ENCODE results near the gene USP20. TPM values are rescaled to one million over a fixed set of nuclear protein-coding genes. Genes with fewer than 3 reads are reported as not detected.
"Not testable (repeated sequence)": the region's sequence is repeated elsewhere in the genome, so short reads cannot be mapped to it uniquely, and the experiment has no call there.

Gene USP20
- total RNA-seq: 10 to 100 TPM; 15.3 to 18.4 (median 16.7) TPM
- polyA plus RNA-seq: 12.9 TPM
- long read RNA-seq, donor 1, full-length matches to known transcripts: 9 of 35 reads
- long read RNA-seq, donor 1, partial matches to known transcripts: 18 of 35 reads
- long read RNA-seq, donor 1, other reads (novel, unspliced or antisense): 8 of 35 reads
- long read RNA-seq, donor 2, full-length matches to known transcripts: 9 of 25 reads
- long read RNA-seq, donor 2, partial matches to known transcripts: 7 of 25 reads
- long read RNA-seq, donor 2, other reads (novel, unspliced or antisense): 9 of 25 reads
- long read RNA-seq, donor 3, full-length matches to known transcripts: 18 of 59 reads
- long read RNA-seq, donor 3, partial matches to known transcripts: 31 of 59 reads
- long read RNA-seq, donor 3, other reads (novel, unspliced or antisense): 10 of 59 reads
- long read RNA-seq, donor 4, full-length matches to known transcripts: 16 of 36 reads
- long read RNA-seq, donor 4, partial matches to known transcripts: 7 of 36 reads
- long read RNA-seq, donor 4, other reads (novel, unspliced or antisense): 13 of 36 reads

GRCh38 chr9:129835128-129835859 lies at the start of gene USP20, which contains the start of gene C9orf78:
USP20 (plus strand) TSS chr9:129835458; CDS start chr9:129852556, 17,098 bp downstream.
C9orf78 (minus strand) TSS chr9:129835275; CDS start chr9:129835221, 54 bp downstream.
- DNase-seq (peak; percentile 96 to 99 (median 99)), ATAC-seq (peak; percentile 100)
- Histone ChIP-seq H3K27me3 (ENCODE audit: control insufficient read depth, insufficient read depth) (no peaks in the 10 kb centered on the region), H3K9me3 (ENCODE audit: control insufficient read depth, low read length) (no peaks in the 10 kb centered on the region), H3K4me3 (ENCODE audit: low read length) (peak within 1 kb of the TSS; percentile 82), H3K27ac (ENCODE audit: low read length) (peak within 1 kb of the TSS; percentile 45), H3K4me1 (ENCODE audit: control insufficient read depth, insufficient read depth, low read length) (peaks cover 3% of the 10 kb centered on the region)
- intact Hi-C loops (cut with DNase I): no loop called here
- WGBS: under 1% methylated on average over 81 of the region's 81 CpGs

- Histone ChIP-seq H3K4me1 (ENCODE audit: control insufficient read depth, insufficient read depth, low read length) (no peaks in the 10 kb centered on the region), H3K27ac (ENCODE audit: low read length) (no peak overlapping the region), H3K4me3 (ENCODE audit: low read length) (no peak overlapping the region), H3K27me3 (ENCODE audit: control insufficient read depth, insufficient read depth) (no peaks in the 10 kb centered on the region), H3K9me3 (ENCODE audit: control insufficient read depth, low read length) (no peaks in the 10 kb centered on the region)
- DNase-seq: no peak
- 95% methylated on average over 1 of the region's 1 CpG for WGBS
- intact Hi-C loops (cut with DNase I): loop anchor here (10.0 kb wide), 2 partner anchors 141 to 651 kb away; partner anchors contain the start of gene ASB6 (in 2 of the 4)
- ATAC-seq: no peak
These were observed 49.4 kb upstream of the USP20 start for GRCh38 chr9:129785866-129786265.

- Histone ChIP-seq H3K4me1 (ENCODE audit: control insufficient read depth, insufficient read depth, low read length) (no peaks in the 10 kb centered on the region), H3K4me3 (ENCODE audit: low read length) (no peak overlapping the region), H3K27me3 (ENCODE audit: control insufficient read depth, insufficient read depth) (no peaks in the 10 kb centered on the region), H3K27ac (ENCODE audit: low read length) (no peak overlapping the region), H3K9me3 (ENCODE audit: control insufficient read depth, low read length) (no peaks in the 10 kb centered on the region)
- intact Hi-C loops (cut with DNase I): loop anchor here (10.0 kb wide), 2 partner anchors 142 to 652 kb away; partner anchors contain the start of gene ASB6 (in 2 of the 4)
- 74% methylated on average over 10 of the region's 10 CpGs for WGBS
- DNase-seq (no peak), ATAC-seq (no peak)
These were observed 48.8 kb upstream of the USP20 start for GRCh38 chr9:129786481-129786880.

- intact Hi-C loops (cut with DNase I): no loop called here
- no peak overlapping the region for H3K4me3 ChIP-seq (ENCODE audit: low read length)
- no peaks in the 10 kb centered on the region for H3K4me1 ChIP-seq (ENCODE audit: control insufficient read depth, insufficient read depth, low read length)
- no peak for DNase-seq
- no peaks in the 10 kb centered on the region for H3K9me3 ChIP-seq (ENCODE audit: control insufficient read depth, low read length)
- no peak for ATAC-seq
- no peaks in the 10 kb centered on the region for H3K27me3 ChIP-seq (ENCODE audit: control insufficient read depth, insufficient read depth)
- no peak overlapping the region for H3K27ac ChIP-seq (ENCODE audit: low read length)
- 81% methylated on average over 8 of the region's 8 CpGs for WGBS
These were observed 40.7 kb upstream of the USP20 start for GRCh38 chr9:129794549-129794948.

- WGBS: 85% methylated on average over 2 of the region's 2 CpGs
- H3K4me1 ChIP-seq (ENCODE audit: control insufficient read depth, insufficient read depth, low read length); H3K4me3 ChIP-seq (ENCODE audit: low read length); ATAC-seq; H3K9me3 ChIP-seq (ENCODE audit: control insufficient read depth, low read length); H3K27ac ChIP-seq (ENCODE audit: low read length); H3K27me3 ChIP-seq (ENCODE audit: control insufficient read depth, insufficient read depth); DNase-seq; intact Hi-C loops (cut with DNase I): not testable (repeated sequence)
These were observed 39.2 kb upstream of the USP20 start for GRCh38 chr9:129796029-129796428.

GRCh38 chr9:129798973-129799372 lies 36.3 kb upstream of the USP20 start:
- DNase-seq (no peak), ATAC-seq (no peak)
- Histone ChIP-seq H3K4me3 (ENCODE audit: low read length) (no peak overlapping the region), H3K9me3 (ENCODE audit: control insufficient read depth, low read length) (no peaks in the 10 kb centered on the region), H3K4me1 (ENCODE audit: control insufficient read depth, insufficient read depth, low read length) (peaks cover 4% of the 10 kb centered on the region), H3K27me3 (ENCODE audit: control insufficient read depth, insufficient read depth) (no peaks in the 10 kb centered on the region), H3K27ac (ENCODE audit: low read length) (no peak overlapping the region)
- WGBS: 41% methylated on average over 6 of the region's 6 CpGs
- intact Hi-C loops (cut with DNase I): no loop called here

- 80% methylated on average over 17 of the region's 17 CpGs for WGBS
- intact Hi-C loops (cut with DNase I): no loop called here
- no peak for ATAC-seq
These were observed 33.8 kb upstream of the USP20 start for GRCh38 chr9:129801504-129801903.

GRCh38 chr9:129802833-129803675 lies 32.2 kb upstream of the USP20 start, which contains the start of gene TOR1B:
TOR1B (plus strand) TSS chr9:129803184; CDS start chr9:129803213, 29 bp downstream.
- WGBS: under 1% methylated on average over 93 of the region's 93 CpGs
- Histone ChIP-seq H3K9me3 (ENCODE audit: control insufficient read depth, low read length) (no peaks in the 10 kb centered on the region), H3K27me3 (ENCODE audit: control insufficient read depth, insufficient read depth) (no peaks in the 10 kb centered on the region), H3K4me1 (ENCODE audit: control insufficient read depth, insufficient read depth, low read length) (peaks cover 6% of the 10 kb centered on the region), H3K27ac (ENCODE audit: low read length) (peak within 1 kb of the TSS; percentile 79), H3K4me3 (ENCODE audit: low read length) (peak within 1 kb of the TSS; percentile 91)
- intact Hi-C loops (cut with DNase I): no loop called here
- ATAC-seq: peak; percentile 98
- DNase-seq: peak; percentile 96 to 99 (median 98)

More at GRCh38 chr9:129801504-129801903, 33.8 kb upstream of the USP20 start:
- H3K27me3 ChIP-seq (ENCODE audit: control insufficient read depth, insufficient read depth): no peaks in the 10 kb centered on the region
- H3K4me1 ChIP-seq (ENCODE audit: control insufficient read depth, insufficient read depth, low read length): peaks cover 6% of the 10 kb centered on the region
- no peak overlapping the region for H3K4me3 ChIP-seq (ENCODE audit: low read length)
- no peak for DNase-seq
- H3K27ac ChIP-seq (ENCODE audit: low read length): no peak overlapping the region
- H3K9me3 ChIP-seq (ENCODE audit: control insufficient read depth, low read length): no peaks in the 10 kb centered on the region

- DNase-seq: no peak
- intact Hi-C loops (cut with DNase I): no loop called here
- no peak for ATAC-seq
These were observed 31.6 kb upstream of the USP20 start for GRCh38 chr9:129803676-129804060.

GRCh38 chr9:129806061-129806460 lies 29.2 kb upstream of the USP20 start:
- no peak overlapping the region for H3K27ac ChIP-seq (ENCODE audit: low read length)

More at GRCh38 chr9:129803676-129804060, 31.6 kb upstream of the USP20 start:
- no peaks in the 10 kb centered on the region for H3K9me3 ChIP-seq (ENCODE audit: control insufficient read depth, low read length)
- H3K27me3 ChIP-seq (ENCODE audit: control insufficient read depth, insufficient read depth): no peaks in the 10 kb centered on the region
- H3K4me1 ChIP-seq (ENCODE audit: control insufficient read depth, insufficient read depth, low read length): peaks cover 6% of the 10 kb centered on the region
- peak overlapping the region; percentile 26 for H3K27ac ChIP-seq (ENCODE audit: low read length)
- H3K4me3 ChIP-seq (ENCODE audit: low read length): peak overlapping the region; percentile 91
- WGBS: 1% methylated on average over 14 of the region's 14 CpGs

More at GRCh38 chr9:129806061-129806460, 29.2 kb upstream of the USP20 start:
- intact Hi-C loops (cut with DNase I): no loop called here
- peaks cover 6% of the 10 kb centered on the region for H3K4me1 ChIP-seq (ENCODE audit: control insufficient read depth, insufficient read depth, low read length)
- no peak overlapping the region for H3K4me3 ChIP-seq (ENCODE audit: low read length)
- no peaks in the 10 kb centered on the region for H3K27me3 ChIP-seq (ENCODE audit: control insufficient read depth, insufficient read depth)
- no peak for ATAC-seq
- WGBS: 72% methylated on average over 4 of the region's 4 CpGs
- H3K9me3 ChIP-seq (ENCODE audit: control insufficient read depth, low read length): no peaks in the 10 kb centered on the region
- DNase-seq: no peak

Data from right cardiac atrium (tissue), 5 donors.